HG03432 (cell line): Measurements from ENCODE around the gene TMEM135.
"Not testable (repeated sequence)": the region's sequence is repeated elsewhere in the genome, so short reads cannot be mapped to it uniquely, and the experiment has no call there.

Experiments used
- ATAC-seq: cut with Tn5 transposase; IDR thresholded peaks from one replicate; pipeline ENCODE4 v1.9.1; 2021; ENCODE audit warnings: mild to moderate bottlenecking, moderate library complexity; ENCODE audit not compliant: unreplicated experiment

Gene TMEM135

DNA sequence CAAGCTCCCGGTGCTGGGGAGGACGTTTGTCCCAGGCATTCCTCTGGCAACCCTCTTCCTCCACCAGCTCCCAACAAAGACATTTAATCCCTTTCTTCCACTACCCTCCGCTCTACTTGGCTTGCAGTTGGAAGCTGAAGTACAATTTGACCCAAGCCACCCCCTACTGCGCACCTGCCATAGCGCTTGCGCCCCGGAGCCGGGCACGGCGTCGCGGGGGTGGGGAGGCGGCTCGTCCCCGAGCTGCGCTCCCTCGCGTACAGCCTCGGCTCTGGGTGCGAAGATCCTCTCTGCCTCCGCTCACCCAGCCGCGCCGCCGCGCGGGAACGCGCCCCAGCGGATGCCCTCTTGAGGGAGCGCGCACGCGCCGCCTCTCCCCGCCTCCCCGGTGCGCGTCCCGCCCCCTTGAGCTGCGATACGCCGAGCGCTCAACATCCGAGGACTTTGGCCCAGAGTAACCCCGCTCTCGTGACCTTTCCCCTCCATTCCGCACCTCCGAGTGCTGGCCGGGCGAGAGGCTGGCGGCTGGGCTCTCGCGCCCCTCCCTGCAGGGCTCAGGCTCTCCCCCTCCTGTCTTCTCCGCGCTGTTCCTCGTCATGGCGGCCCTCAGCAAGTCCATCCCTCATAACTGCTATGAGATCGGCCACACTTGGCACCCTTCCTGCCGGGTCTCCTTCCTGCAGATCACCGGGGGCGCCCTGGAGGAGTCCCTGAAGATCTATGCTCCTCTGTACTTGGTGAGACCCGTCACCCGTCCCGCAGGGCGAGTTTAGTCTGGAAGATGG lies at the start of gene TMEM135:
TSS of gene TMEM135 (plus strand) at position 485 of the 785 bp plus-strand sequence. CDS start at position 597, 112 bp downstream.
- peak; percentile 99 for ATAC-seq

DNA sequence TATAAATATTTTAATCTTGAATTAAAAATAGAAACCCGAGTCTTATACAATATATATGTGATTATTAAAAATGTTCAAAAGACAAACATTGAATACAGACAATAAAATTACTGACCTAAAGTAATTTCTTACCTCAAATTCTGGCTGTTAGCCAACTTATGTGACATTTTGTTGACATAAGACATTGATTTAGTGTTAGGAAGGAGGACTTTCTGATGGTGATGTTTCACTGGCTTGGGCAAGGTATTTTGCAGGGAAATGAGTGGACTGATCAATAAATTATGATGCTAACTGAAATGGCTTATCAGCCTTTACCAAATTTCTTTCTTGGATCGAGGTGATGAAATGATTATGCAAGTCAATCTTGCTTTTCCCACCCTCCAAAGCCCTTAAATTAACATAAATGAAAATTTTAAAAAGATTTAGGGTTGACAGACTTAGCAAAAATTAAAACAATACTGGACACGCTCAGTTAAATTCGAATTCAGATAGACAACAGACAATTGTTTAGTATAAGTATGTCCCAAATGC lies 49.3 kb upstream of the TMEM135 start:
- ATAC-seq: no peak

DNA sequence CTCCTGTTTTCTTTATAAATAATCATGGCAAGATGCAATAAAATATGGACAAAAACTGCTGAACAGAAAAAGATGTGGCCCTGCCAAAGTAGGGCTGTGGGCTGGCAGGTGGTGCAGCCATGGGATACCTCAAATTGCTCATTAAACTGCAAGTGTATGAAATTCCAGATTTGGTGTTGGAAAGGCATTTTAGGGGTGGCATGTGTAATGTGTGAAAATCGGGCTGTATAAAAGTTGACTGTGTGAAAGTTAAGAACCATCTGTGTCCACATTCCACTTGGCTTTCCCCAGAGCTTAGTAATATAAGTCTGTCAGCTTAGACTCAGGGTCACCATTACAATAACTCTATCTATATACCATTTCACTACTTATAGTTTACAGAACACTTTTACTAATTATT lies 47.7 kb upstream of the TMEM135 start:
- no peak for ATAC-seq

GRCh38 chr11:86990515-86990914 lies 47.2 kb upstream of the TMEM135 start:
- no peak for ATAC-seq

DNA sequence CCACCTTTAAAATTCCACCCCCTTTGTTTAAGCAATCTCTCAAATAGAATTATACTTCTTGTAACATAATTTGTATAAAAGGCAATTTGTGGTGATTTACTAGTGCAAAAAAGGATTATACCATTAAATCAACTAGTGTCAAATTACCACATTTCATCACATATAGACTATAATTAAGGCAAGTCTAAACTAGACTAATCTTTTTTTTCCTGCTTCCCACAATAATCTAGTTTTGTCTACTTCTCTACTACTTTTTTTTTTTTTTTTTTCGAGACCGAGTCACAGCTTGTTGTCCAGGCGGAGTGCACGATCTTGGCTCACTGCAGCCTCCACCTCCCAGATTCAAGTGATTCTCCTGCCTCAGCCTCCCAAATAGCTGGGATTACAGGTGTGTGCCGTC lies 46.4 kb upstream of the TMEM135 start:
- no peak for ATAC-seq

DNA sequence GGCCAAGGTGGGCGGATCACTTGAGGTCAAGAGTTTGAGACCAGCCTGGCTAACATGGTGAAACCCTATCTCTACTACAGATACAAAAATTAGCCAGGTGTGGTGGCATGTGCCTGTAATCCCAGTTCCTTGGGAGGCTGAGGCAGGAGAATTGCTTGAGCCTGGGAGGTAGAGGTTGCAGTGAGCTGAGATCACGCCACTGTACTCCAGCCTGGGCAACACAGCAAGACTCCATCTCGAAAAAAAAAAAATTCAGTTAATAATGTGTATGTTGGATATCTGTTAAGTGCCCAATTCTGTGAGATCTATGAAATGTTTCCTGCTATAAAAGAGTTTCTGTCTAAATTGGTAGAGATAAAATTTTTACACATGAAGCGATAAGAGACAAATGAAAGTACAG lies 45.4 kb upstream of the TMEM135 start:
- ATAC-seq: not testable (repeated sequence)

- no peak for ATAC-seq
Observed at GRCh38 chr11:86993031-86993430, 44.7 kb upstream of the TMEM135 start.

DNA sequence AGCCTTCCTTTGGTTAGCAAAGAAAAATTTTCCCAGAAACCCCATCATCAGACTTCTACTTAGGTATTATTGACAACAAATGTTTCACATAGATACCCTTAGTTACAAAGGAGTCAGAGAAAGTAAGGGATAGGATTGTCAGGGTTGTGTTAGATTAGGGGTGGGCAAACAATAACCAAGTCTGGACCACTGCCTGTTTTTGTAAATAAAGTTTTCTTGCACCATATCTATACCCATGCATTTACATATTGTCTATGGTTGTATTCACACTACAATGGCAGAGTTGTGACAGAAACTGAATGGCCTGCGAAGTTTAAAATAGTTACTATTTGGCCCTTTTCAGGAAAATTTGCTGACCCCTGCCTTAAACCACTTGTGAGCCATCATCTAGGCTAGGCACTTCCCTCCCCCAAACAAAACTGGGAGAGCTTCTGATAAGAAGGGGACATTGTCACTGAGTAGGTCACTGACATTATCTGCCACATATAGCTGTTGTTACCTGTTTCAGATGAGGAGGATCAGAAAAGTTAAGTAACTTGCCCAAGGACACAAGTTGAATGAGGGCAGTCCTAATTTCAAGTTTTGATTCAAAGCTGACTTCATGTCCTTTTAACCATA lies 40.7 kb upstream of the TMEM135 start:
- no peak for ATAC-seq

- ATAC-seq: no peak
Observed at GRCh38 chr11:86999388-86999787, 38.3 kb upstream of the TMEM135 start.

GRCh38 chr11:86999859-87000753 lies 37.6 kb upstream of the TMEM135 start:
- ATAC-seq: no peak

DNA sequence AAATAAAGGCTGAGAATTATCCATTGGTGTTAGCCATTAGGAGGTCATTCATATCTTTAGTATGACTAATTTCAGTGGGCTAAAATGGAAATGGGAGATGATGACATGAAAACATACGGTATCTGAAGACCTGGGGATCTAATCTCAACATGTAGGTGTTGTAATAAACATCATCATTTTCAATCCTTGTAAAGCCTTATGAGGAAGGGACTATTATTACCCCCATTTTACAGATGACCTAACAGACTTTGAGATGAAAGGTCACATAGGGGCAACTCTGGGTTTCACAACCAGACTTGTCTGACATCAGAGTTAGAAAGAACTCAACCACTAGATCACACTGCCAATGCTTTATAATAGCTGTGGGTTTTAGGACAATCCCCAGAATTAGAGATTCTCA lies 34.8 kb upstream of the TMEM135 start:
- no peak for ATAC-seq

DNA sequence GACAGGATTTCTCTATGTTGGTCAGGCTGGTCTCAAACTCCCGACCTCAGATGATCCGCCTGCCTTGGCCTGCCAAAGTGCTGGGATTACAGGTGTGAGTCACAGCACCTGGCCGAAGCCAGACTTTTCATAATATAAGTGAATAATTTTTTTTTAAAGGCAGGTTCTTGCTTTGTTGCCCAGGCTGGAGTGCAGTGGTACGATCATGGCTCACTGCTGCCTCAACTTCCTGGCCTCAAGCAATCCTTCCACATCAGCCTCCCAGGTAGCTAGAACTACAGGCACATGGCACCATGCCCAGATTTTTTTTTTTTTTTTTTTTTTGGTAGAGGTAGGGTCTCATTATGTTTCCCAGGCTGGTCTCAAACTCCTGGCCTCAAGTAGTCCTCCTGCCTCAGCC lies 33.5 kb upstream of the TMEM135 start:
- ATAC-seq: not testable (repeated sequence)

GRCh38 chr11:87005569-87005921 lies 32.2 kb upstream of the TMEM135 start:
- no peak for ATAC-seq

DNA sequence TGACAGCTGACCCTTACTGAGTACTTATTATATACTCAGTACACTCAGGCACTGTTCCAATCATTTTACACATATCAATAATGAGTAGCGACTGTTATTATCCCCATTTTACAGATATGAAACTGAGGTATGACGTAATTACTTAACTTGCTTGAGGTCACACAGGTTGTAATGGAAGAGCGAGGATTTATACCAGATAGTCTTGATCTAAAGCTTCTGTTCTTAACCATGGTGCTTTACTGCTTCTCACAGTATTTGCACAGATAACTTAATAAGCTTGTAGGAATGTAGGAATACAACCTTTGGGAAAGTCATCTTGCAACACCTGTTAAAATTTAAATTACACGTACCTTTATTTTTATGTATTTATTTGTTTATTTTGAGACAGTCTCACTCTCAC lies 31.7 kb upstream of the TMEM135 start:
- no peak for ATAC-seq

GRCh38 chr11:87007963-87008362 lies 29.8 kb upstream of the TMEM135 start:
- no peak for ATAC-seq

GRCh38 chr11:87012089-87012488 lies 25.6 kb upstream of the TMEM135 start:
- no peak for ATAC-seq

GRCh38 chr11:87012673-87013072 lies 25.1 kb upstream of the TMEM135 start:
- no peak for ATAC-seq

GRCh38 chr11:87013912-87014825 lies 23.6 kb upstream of the TMEM135 start:
- no peak for ATAC-seq

GRCh38 chr11:87015645-87016044 lies 22.1 kb upstream of the TMEM135 start:
- ATAC-seq: no peak

DNA sequence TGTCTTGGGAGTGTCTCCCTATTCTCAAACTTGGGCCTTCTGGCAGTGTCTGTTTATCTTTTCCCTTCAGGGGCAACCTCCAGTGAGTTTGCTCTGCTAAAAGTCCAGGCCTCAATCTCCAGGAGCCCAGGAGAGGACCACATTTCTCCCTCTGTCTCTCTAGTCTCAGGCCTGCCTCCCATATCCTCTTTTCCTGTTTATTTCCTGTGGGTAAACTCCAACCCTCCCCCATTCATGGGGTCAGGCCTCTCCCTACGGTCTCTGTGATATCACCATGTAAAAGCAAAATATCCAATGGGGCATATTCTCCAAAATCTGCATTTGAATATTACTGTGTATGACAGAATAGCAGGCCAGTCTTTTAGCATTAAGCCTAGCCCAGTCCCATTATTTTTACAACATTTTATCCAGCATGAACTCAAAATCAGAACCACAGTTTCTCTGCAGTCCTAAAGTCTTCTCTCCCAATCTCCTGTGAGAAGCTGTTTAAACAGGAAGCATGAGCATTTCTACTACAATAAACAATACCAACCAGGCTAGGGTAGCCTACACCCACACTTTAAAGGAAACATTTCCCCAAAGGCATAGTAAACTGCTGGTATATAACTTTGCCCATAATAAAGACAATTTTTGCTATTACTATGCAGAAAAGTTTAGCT lies 18.0 kb upstream of the TMEM135 start:
- ATAC-seq: no peak
